GM21619 (cell line): Measurements from ENCODE around the gene AEBP1.

ENCODE experiments used
- ATAC-seq: cut with Tn5 transposase; IDR thresholded peaks from one replicate; pipeline ENCODE4 v1.9.1; 2021; ENCODE audit not compliant: unreplicated experiment

AEBP1 gene

DNA sequence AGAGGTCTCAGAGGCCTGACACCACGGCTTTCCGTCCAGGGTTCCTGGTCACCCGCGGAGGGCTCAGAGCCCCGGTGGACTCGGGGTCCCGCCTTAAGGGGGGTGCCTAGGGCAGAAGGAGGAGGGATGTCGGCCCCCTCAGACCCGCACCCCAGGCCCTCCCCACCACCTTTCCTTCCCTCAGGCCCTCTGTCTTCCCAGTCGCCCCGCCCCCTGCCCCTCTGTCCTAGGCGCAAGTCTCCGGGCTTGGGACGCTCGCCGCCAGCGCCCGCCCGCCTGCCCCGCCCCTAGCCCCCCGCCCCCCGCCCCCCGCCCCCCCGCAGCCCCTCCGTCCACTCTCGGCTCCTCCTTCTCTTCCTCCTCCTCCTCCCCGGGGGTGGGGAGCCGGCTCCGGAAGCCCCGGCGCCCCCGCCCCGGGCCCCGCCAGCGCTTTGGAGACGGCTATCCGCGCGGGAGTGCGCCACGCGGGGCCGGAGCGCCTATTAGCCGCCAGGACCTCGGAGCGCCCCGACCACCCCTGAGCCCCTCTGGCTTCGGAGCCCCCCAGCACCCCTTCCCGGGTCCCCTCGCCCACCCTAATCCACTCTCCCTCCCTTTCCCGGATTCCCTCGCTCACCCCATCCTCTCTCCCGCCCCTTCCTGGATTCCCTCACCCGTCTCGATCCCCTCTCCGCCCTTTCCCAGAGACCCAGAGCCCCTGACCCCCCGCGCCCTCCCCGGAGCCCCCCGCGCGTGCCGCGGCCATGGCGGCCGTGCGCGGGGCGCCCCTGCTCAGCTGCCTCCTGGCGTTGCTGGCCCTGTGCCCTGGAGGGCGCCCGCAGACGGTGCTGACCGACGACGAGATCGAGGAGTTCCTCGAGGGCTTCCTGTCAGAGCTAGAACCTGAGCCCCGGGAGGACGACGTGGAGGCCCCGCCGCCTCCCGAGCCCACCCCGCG is at the start of gene AEBP1:
Gene AEBP1 (plus strand): TSS at position 423 of the 937 bp plus-strand sequence. CDS start 321 bp downstream, at position 744.
- ATAC-seq: no peak

DNA sequence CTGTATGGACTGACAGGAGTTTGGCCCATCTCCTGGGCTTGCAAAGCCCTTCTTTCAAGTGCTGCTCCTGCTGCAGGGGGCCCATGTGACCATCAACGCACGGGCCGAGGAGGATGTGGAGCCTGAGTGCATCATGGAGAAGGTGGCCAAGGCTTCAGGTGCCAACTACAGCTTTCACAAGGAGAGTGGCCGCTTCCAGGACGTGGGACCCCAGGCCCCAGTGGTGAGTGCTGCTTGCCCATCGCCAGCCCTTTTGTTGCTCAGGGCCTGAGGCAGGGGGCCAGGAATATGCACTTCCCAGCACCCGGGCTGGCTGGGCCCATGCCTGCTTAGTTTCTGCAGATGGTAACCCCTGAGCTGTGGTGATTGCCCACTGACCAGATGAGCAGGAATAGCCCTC is 47.5 kb upstream of the AEBP1 start:
- ATAC-seq: no peak

DNA sequence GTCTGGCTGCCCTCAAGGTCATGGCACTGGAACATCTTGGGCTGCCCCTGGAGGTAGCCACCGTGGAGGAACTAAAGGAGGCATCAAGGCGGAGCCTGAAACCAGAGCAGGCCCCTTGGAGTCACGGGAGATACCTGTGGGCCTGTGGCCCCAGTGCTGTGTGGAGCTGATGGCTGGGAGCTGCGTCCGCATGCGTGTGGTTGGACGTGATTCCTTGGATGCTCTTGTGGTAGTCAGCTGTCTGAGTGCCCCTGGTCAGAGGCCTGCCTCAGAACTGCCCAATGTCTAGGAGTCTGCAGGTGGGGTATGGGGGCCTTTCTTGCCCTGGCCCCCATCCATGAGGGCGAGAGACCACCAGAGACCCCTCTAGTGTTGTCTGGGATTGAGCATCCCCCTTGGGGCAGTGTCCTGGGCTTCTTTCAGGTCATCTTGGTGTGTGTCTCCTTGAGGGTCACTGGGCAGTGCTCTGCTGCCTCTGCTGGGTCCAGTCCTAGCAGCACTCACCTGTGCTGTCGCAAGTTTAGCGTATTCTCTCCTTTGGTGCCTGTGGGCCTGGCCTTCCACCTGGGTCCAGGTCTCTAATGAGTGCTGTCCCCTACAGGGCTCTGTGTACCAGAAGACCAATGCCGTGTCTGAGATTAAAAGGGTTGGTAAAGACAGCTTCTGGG is 46.8 kb upstream of the AEBP1 start:
- ATAC-seq: no peak

DNA sequence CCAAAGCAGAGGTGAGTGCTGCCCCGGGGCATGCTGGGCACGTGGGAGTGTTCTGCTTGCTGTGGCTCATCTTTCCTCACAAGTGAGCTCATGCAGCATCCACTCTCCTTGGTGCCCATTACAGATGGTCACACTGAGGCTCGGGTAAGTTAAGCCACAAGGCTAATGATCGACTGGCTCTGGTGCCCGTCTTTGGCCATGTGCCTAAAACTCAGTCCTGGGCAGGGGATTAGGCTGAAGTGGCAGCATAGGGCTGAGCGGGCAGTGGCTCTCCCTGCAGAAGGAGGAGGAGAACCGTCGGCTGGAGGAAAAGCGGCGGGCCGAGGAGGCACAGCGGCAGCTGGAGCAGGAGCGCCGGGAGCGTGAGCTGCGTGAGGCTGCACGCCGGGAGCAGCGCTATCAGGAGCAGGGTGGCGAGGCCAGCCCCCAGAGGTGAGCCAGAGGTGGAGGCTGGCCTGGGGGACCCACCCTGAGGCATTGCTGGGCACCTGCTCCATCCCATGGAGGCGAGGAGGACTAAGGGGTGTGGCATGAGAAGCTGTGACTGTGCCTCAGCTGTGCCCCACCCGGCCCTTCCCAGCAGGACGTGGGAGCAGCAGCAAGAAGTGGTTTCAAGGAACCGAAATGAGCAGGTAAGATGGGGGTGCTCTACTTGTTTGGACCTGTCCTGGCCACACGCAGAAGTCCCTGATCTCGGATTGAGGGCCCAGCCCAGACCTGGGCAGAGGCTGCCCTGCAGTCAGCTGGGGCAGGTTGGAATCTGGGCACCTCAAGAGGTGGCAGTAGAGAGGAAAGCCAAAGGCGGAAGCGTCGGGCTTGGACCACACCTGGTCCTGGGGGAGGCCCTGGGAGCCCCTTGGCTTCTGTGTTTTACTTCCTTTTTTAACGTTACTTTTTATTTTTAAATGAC is 46.0 kb upstream of the AEBP1 start:
- ATAC-seq: no peak

GRCh38 chr7:44058759-44059218 is 45.4 kb upstream of the AEBP1 start:
- ATAC-seq: no peak

DNA sequence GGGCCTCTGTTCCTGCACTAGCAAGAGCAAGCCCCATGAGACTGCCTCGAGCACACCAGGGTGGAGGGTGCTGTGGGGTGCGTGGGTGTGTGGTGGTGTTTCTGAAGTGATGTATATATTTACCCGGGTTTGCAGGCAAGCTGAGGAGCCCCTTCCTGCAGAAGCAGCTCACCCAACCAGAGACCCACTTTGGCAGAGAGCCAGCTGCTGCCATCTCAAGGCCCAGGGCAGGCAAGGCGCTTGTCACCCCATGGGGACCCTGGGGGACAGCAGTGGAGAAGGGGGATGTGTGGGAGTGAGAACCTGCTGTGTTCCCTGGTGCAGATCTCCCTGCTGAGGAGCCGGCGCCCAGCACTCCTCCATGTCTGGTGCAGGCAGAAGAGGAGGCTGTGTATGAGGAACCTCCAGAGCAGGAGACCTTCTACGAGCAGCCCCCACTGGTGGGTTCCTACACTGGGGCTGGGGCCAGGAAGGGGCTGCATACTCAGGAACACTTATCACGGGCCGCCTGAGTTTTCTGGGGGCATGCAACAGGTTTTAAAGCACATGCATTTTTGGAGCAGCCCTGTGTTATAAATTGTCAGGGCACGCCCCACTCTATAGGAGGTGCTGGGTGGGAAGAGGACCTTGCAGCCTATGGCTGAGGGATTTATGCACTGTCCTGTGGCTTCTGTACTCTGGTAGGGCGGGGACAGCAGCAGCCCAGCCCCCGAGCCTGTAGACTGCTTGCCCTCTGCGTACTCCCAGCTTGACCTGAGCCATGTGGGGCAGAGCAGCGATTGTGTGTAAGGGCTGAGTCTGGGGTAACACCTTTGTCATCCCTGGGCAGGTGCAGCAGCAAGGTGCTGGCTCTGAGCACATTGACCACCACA is 44.7 kb upstream of the AEBP1 start:
- peak; percentile 55 for ATAC-seq

DNA sequence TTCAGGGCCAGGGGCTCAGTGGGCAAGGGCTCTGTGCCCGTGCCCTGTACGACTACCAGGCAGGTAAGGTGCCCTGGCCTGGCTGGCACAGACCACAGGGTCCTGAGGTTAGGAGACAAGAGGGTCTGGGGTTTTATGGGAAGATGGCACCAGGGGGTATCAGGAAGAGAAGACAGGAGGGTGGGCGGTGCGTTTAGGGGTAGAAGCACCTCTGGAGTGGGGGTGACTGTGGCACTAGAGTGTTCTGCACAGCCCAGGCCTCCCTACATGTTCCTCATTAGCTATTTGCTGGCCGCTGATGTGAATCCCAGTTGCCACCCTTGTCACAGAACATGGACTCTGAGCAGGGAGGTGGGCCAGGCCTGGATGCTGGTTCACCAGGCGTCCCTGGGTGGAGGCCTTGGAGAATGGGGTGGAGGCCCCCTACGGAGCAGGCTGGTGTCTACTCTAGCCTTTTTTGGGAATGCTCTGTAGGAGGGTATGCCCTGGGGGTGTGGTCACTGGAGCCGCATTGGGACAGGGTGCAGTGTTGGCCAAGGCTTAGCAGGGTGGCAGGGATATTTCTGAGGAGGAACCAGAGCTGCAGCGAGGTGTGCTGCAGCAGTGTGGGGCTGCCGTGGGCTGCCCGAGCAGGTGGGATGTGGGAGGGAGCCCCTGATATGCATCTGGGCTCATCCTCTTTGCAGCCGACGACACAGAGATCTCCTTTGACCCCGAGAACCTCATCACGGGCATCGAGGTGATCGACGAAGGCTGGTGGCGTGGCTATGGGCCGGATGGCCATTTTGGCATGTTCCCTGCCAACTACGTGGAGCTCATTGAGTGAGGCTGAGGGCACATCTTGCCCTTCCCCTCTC is 43.8 kb upstream of the AEBP1 start:
- no peak for ATAC-seq

DNA sequence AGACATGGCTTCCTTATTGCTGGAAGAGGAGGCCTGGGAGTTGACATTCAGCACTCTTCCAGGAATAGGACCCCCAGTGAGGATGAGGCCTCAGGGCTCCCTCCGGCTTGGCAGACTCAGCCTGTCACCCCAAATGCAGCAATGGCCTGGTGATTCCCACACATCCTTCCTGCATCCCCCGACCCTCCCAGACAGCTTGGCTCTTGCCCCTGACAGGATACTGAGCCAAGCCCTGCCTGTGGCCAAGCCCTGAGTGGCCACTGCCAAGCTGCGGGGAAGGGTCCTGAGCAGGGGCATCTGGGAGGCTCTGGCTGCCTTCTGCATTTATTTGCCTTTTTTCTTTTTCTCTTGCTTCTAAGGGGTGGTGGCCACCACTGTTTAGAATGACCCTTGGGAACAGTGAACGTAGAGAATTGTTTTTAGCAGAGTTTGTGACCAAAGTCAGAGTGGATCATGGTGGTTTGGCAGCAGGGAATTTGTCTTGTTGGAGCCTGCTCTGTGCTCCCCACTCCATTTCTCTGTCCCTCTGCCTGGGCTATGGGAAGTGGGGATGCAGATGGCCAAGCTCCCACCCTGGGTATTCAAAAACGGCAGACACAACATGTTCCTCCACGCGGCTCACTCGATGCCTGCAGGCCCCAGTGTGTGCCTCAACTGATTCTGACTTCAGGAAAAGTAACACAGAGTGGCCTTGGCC is 43.0 kb upstream of the AEBP1 start:
- no peak for ATAC-seq

DNA sequence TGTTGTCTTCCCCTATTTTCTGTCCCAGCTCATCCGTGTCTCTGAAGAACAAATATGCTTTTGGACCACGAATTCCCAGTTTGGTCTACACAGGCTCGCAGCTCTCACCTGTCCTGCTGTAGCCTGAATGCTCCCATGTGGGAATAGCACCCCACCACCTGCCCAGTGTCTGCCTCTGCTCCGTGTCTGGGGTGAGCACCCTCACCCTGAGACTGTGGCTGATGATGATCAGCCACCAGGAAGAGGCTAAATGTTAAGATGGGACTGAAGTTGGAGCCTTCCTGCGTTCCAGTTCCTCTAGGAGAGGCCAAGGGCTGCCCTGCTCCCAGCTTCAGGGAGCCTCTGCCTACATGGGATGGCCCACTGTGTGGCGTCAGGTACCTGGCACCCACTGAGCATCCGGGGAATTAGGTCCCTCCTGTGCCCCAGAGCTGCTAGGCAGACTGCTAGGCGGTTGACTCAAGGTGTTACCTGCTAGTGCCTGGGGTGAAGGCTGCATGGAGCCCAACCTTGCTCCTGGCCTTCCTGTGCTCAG is 42.4 kb upstream of the AEBP1 start:
- ATAC-seq: no peak

DNA sequence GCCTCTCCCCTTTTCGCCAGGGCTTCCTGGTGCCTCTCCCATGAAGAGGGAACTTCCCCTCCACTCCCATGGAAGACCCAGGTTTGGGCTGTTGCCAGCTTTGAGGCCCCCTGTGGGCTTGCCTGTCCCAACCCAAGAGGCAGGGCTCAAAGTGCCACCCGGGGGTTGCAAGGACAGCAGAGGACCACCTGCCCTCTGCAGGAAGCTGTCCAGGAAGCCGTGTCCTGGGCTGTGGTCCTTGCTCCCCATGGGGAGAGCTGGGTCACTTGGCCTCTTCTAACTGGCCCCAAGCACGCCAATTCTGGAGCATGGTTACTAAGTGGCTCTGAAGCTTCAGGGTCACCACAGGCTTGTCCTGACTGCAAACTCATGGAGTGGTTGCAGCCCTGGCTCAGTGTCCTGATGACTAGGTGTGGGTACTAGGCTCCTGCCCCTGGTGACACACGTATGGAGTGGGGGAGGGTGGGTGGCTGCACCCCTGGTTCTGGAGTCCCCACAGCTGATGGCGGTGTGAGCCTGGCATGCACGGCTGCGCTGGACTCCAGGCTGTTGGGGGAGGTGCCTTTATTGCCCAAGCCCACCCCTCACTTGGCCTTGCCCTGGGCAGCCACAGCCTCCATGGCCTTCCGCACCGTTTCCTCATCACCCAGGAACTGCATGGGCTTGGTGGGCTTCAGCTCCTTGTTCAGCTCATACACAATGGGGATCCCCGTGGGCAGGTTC is 41.8 kb upstream of the AEBP1 start:
- ATAC-seq: no peak

- no peak for ATAC-seq
Measured at GRCh38 chr7:44062903-44063295, 41.2 kb upstream of the AEBP1 start.

- ATAC-seq: no peak
Measured at GRCh38 chr7:44063547-44063893, 40.6 kb upstream of the AEBP1 start.

- ATAC-seq: no peak
Measured at GRCh38 chr7:44063894-44064651, 40.1 kb upstream of the AEBP1 start.

DNA sequence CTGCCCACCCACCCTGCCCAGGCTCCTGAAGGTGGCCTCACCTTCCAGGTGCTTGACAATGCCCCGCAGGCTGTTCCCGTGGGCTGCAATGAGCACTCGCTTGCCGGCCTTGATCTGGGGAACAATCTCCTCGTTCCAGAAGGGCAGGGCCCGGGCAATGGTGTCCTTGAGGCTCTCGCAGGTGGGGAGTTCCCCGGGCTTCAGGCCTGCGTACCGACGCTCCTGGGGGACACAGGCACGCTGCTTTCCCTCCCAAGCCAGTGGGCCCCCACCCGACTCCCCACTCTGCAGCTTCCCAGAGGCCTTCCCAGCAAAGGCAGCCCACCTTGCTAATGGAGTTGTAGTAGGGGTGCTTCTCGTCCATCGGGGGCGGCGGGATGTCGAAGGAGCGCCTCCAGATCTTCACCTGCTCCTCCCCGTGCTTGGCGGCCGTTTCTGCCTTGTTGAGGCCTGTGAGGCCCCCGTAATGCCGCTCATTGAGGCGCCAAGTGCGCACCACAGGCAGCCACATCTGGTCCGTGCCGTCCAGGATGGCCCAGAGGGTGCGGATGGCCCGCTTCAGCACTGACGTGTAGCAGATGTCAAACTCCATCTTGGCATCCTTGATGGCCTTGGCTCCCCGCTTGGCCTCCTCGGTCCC is 39.2 kb upstream of the AEBP1 start:
- no peak for ATAC-seq

DNA sequence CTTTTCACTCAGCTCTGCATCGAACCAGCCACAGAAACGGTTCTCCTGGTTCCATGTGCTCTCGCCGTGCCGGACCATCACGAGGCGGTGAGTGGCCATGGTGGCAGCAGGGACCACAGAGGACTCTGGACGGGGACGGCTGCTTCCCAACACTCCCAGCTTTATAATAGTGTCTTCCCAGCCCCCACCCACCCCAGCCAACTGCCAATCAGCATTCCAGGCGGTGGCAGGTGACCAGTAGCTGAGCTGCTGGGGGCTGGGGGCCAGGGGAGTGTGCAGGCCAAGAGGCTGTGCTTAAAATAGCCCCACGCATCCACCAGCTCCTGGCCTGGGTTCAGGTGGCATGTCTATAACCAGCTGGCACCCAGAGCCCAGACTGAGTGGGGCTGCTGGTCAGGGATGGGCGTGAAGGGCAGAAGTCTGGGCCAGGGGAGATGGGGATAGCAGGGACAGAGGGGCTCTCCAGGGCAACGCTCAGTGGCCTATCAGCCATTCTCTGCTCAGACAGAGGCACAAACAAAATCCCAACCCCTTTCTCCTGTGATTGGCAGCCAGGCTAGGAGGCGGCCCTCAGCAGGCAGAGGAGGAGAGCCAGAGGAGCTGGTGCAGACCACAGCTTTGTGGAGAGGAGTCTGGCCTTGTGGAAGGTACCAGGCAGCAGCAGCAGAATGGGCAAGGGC is 38.6 kb upstream of the AEBP1 start, which contains the start of gene PGAM2:
Gene PGAM2 (minus strand): TSS at position 137 of the 680 bp plus-strand sequence. CDS start 38 bp downstream, at position 99.
- no peak for ATAC-seq

DNA sequence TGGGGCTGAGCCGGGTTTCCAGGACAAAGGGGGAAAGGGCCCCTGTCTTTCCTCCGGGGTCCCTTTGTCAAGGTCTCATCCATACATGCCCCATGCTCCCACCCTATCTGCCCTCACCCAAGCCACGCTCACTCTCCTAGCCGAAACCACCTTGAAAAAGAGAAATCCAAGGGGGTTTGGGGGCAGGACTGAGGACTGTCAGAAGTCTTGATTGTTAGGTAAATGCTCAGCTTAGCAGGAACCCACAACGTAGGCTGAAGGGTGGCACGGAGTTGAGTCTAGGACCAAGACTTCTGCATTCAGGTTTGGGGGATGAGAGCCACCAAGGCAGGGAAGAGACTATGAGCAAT is 38.1 kb upstream of the AEBP1 start:
- no peak for ATAC-seq
